ENCODE measurements around the gene STX18. TPM values are rescaled to one million over a fixed set of nuclear protein-coding genes. Genes with fewer than 3 reads are reported as not detected.

The STX18 gene
- total RNA-seq, 1 donor from 2014 or later = 17.3 TPM

- H3K4me1 ChIP-seq = peaks cover 27% of the 10 kb centered on the region
- no peaks in the 10 kb centered on the region for H3K36me3 ChIP-seq
- DNase-seq = no peak
- no peak for TF ChIP-seq CTCF (IDR thresholded peaks at IDR 0.05; ENCODE audit: borderline replicate concordance)
- intact Hi-C loops (cut with micrococcal nuclease) = no loop called here
- no peak overlapping the region for H3K4me3 ChIP-seq
- no peaks in the 10 kb centered on the region for H3K9me3 ChIP-seq (replicated peaks)
- H3K27ac ChIP-seq (replicated peaks) = no peak overlapping the region
- no peaks in the 10 kb centered on the region for H3K27me3 ChIP-seq (ENCODE audit: low read depth)
These were observed 64.1 kb downstream of the STX18 start for GRCh38 chr4:4477796-4478195.

GRCh38 chr4:4477391-4477790 is 64.5 kb downstream of the STX18 start:
- no peak for TF ChIP-seq CTCF (IDR thresholded peaks at IDR 0.05; ENCODE audit: borderline replicate concordance)
- DNase-seq = no peak
- intact Hi-C loops (cut with micrococcal nuclease) = no loop called here
- Histone ChIP-seq H3K4me1 (peaks cover 27% of the 10 kb centered on the region), H3K4me3 (no peak overlapping the region), H3K36me3 (no peaks in the 10 kb centered on the region), H3K9me3 (replicated peaks) (no peaks in the 10 kb centered on the region), H3K27me3 (ENCODE audit: low read depth) (no peaks in the 10 kb centered on the region), H3K27ac (replicated peaks) (no peak overlapping the region)

- H3K9me3 ChIP-seq (replicated peaks) = no peaks in the 10 kb centered on the region
- peaks cover 24% of the 10 kb centered on the region for H3K4me1 ChIP-seq
- H3K36me3 ChIP-seq = peaks cover 18% of the 10 kb centered on the region
- DNase-seq = no peak
- TF ChIP-seq CTCF (IDR thresholded peaks at IDR 0.05; ENCODE audit: borderline replicate concordance) = no peak
- H3K27ac ChIP-seq (replicated peaks) = no peak overlapping the region
- intact Hi-C loops (cut with micrococcal nuclease) = no loop called here
- H3K27me3 ChIP-seq (ENCODE audit: low read depth) = no peaks in the 10 kb centered on the region
- H3K4me3 ChIP-seq = no peak overlapping the region
These were observed 67.4 kb downstream of the STX18 start for GRCh38 chr4:4474476-4474875.

GRCh38 chr4:4472344-4472958 is 69.4 kb downstream of the STX18 start:
- intact Hi-C loops (cut with micrococcal nuclease) = no loop called here
- DNase-seq = no peak
- Histone ChIP-seq H3K4me1 (peaks cover 24% of the 10 kb centered on the region), H3K27ac (replicated peaks) (no peak overlapping the region), H3K36me3 (peaks cover 37% of the 10 kb centered on the region), H3K9me3 (replicated peaks) (no peaks in the 10 kb centered on the region), H3K4me3 (no peak overlapping the region), H3K27me3 (ENCODE audit: low read depth) (no peaks in the 10 kb centered on the region)
- no peak for TF ChIP-seq CTCF (IDR thresholded peaks at IDR 0.05; ENCODE audit: borderline replicate concordance)

- Histone ChIP-seq H3K36me3 (peaks cover 48% of the 10 kb centered on the region), H3K27me3 (ENCODE audit: low read depth) (no peaks in the 10 kb centered on the region), H3K4me3 (no peak overlapping the region), H3K27ac (replicated peaks) (no peak overlapping the region), H3K4me1 (peaks cover 24% of the 10 kb centered on the region), H3K9me3 (replicated peaks) (no peaks in the 10 kb centered on the region)
- TF ChIP-seq CTCF (IDR thresholded peaks at IDR 0.05; ENCODE audit: borderline replicate concordance) = no peak
- intact Hi-C loops (cut with micrococcal nuclease) = no loop called here
- no peak for DNase-seq
These were observed 70.7 kb downstream of the STX18 start for GRCh38 chr4:4471195-4471594.
